ENCODE measurements around the gene CXCL5.

- no peak for TF ChIP-seq CTCF (conservative IDR thresholded peaks at IDR 0.05)
- TF ChIP-seq EZH2 (IDR thresholded peaks at IDR 0.05; ENCODE audit: low read depth), result no peak
These were observed 47.3 kb upstream of the CXCL5 start for GRCh38 chr4:74045772-74046171.

All from PC-9 (cell line).